ENCODE measurements around the gene TMEM19.

The TMEM19 gene

DNA sequence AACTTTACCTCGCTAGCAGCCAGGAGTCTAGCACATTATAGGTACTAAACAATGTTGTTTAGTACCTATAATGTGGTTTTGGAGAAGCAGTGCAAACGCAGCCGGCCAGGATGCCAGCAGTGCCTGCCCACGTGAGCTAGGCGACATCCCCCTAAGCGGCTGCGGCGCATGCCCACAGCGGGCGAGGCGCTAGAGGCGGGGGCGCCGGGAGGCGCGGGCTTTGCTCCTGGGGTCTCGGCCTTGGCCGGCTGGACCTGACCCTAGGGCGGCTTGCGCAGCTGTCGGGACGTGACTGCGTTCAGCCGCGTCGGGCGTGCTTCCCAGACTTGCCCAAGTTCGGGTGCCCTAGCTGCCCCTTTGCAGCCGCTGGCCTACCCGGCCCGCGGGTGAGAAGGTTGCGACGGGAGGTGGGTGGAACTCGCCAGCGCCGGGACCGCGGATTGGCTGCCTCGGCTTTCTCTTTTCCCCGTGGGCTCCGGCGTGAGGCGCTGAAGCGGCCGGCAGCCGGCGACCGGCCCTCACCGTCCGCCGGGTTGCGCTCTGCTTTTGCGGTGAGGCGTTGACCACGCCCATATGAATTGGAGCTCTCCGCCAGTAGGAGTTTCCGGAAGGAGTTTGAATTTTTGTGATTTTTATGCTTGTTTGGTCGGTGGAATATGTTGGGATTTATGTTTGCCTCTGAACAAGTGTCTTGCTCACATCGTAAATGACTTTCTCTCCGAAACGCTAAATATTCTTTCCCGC lies at the start of gene TMEM19:
Gene TMEM19 (plus strand): TSS at position 169 of the 744 bp plus-strand sequence. CDS start 599 bp downstream, outside the sequence.
- peak; percentile 64 for DNase-seq (ENCODE audit: low read depth)

DNA sequence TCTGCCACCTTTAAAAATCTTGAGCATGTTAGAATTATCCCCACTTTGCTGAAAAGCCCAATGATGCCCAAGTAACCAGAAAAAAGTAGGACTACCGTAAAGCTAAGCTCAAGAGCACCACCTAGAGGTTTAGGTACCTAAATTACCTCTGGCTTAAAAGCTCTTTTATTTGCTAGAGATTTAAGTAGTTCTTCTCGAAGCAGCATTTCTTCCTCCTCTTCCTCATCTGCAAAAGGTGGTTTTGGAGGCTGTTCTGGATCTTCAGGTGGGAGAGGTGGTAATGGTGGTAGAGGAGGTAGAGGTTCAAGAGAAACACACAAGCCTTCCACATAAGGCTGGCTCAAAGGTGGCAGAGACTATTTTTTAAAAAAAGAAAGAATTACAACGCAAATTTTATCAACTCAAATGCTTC lies 49.2 kb upstream of the TMEM19 start:
- no peak for DNase-seq (ENCODE audit: low read depth)

DNA sequence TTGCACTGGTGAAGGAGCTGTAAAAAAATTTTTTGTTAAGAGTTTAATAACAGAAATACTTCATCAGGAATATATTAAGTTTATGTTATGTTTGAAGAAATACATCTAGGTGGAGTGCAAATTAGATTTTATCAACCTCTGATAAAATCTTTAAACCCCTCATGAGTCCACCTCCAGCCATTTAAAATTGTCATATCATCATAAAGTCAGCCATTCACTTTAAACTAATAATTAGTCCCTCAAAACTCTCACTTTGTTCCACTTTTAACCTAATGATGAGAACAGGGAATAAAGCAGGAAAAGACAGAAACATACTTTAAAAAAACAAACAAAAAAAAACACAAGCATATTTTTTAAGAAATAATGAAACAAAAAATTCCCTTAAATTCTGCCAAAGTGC lies 47.4 kb upstream of the TMEM19 start:
- no peak for DNase-seq (ENCODE audit: low read depth)

DNA sequence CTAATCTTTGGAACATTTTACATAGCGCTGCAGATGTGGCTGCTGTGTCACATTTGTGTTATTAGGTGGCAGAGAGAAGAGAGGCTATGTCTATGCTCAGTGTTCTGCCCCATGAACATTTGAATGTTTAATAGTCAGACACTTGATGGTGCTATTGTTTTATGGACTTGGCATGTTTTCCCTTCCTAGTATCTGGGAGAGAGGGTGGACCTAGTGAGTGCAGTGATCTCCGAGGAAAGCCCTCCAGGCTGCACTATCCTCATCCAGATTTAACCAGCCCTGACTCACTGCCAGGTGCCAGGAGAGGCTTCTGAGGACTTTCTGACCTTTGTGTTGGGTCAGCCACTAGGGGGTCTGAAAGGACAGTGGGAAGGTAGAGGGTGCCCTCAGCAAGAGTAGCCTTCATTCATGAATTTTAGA lies 46.5 kb upstream of the TMEM19 start:
- DNase-seq (ENCODE audit: low read depth) = no peak

DNA sequence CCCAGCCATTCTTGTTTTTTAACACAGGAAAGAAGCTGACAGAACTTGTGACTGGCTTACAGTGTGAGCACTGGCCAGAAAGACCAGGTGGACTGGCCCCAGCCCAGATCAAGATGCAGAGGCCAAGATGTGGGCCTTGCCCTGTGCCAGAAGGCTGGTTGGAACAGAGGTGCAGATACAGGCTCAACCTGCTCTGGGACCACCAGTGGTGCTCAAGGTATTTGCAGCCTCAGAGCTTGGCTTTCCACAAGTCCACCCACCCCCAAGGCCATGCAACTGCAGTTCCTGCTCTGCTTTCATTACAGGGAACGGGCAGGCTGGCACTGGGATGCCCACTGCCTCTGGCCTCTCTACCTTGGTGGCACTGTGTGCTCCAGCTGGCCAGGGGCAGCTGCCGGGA lies 45.6 kb upstream of the TMEM19 start:
- DNase-seq (ENCODE audit: low read depth) = no peak

DNA sequence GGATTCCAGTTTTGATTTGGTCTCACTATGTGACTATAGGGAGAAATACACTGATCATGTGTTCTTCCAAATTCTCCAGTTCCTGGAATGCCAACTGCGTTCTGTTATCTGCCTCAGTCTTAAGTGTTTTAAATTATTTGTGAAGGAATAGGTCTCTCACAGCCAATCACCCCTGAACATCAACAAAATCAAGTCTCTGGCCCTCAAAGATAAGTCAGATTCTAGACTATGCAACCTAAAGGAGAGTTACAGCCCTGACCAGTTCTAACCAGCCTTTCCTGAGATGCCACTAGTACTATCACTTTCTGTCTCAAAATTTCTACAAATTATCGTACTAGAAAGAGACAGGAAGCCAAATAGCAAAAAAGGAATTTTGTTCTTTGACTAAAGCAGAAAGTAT lies 44.5 kb upstream of the TMEM19 start:
- no peak for DNase-seq (ENCODE audit: low read depth)

DNA sequence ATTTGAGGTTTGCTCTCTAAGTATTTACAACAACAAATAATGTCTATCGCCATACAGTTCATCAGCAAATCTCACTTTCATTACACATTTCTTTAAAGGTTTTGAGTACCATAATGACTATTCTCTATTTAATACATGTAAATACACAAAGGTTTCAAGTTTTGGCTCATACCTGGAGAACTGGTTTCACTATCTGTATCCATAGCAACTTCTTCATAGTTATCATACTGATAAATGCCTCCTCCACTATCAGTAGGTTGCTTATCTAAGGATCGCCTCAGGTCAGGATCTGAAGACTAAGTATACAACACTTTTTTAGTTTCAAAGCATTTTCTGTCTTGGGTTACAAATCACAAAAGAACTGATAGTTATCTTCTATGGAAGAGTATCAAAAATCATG lies 43.6 kb upstream of the TMEM19 start:
- no peak for DNase-seq (ENCODE audit: low read depth)

DNA sequence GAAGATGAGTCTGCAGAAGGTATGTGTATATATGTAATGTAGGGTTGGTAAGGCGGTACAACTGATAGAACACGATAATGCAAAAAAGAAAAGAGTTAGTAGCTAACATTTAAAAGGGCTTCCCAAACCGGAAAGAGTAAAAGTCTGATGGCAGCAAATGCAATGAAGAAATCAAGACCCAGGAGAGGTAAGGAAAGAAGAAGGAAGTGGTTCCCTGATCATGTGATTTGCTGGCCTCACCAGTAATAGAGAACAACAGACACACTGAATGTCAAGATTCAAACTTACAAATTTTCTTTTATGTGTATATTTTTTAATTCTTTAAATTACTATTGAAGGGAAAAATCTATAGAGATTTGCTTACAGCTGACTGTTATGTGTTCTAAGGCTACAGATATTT lies 40.6 kb upstream of the TMEM19 start:
- DNase-seq (ENCODE audit: low read depth) = no peak

DNA sequence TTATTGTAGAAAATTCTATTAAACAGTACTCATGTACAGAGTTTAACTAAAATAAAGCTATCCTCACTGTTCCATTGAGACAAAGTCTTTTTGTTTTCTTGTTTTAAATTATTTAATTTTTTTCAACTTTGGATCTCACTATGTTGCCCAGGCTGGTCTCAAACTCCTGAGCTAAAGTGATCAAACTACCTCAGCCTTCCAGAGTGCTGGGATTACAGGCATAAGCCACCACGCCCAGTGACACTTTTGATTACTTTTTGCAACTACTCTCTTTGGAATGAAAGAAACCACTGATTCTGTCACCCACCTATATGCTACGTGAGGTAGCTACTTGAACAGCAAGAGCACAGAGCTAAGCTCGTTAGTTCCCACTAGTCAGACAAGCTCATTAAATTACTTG lies 39.4 kb upstream of the TMEM19 start:
- no peak for DNase-seq (ENCODE audit: low read depth)

DNA sequence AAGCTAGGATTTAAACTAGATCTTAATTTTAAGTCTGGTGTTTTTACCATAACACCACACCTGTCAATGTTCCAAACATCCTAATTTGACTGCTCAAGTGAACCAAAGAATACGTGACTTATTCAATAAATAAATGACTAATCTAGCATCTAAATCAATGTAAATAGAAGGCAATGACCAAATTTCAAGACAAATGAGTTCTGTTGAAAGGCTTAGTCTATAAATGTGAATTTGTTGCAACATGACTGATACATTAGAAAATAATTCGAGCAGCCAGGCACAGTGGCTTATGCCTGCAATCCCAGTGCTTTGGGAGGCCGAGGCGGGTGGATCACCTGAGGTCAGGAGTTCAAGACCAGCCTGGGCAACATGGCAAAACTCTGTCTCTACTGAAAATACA lies 37.3 kb upstream of the TMEM19 start:
- DNase-seq (ENCODE audit: low read depth) = no peak

DNA sequence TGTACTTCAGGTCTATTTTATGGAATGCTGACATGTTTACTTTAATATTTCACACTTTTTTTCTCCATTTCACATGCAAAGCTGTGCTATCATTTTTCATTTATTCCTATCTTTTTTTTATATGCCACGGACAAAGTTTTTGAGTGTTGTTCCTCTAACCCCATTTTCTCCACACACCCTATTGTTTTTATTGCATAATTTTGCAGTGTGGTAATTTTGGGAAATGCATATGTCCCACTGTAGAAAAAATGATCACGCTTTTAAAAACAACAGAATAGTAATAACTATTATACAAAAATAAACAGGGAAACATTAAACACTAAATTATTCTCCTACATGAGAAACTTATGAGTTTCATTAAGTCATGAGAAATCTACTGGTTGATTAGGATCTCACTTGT lies 36.5 kb upstream of the TMEM19 start:
- no peak for DNase-seq (ENCODE audit: low read depth)

DNA sequence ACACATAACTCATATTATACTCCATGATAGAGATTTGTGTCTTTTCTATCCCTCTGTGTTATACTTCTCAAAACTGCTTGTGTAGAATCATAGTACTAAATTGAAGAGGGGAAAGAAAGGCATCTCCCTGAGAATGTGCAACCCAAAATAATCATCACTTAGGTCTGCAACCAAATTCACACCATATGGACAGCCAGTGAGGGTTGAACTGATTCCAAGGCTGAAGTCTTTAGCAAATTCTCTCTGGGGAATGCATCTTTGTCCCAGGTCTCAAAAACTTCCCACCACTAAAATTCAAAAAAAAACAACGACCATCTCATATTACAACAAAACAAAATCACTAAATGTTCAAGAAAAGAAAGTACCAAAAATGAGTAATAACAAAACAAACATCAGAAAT lies 33.2 kb upstream of the TMEM19 start:
- DNase-seq (ENCODE audit: low read depth) = no peak

DNA sequence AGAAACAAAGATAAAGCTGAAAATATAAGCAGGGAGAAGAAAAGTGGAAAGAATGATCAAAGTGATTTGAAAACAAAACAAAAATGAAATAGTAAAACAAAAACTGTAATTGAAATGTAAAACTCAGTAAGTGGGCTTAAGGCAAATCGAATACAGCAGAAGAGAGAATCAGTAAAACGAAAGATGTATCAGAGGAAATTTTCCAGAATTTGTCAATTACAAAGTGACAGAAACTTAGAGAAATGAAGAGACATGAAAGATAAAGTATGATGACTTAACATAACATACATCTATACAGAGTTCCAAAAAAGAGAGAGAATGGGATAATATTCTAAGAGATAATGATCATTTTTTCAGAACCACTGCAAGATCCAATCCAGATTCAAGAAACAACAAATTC lies 32.7 kb upstream of the TMEM19 start:
- DNase-seq (ENCODE audit: low read depth) = no peak

DNA sequence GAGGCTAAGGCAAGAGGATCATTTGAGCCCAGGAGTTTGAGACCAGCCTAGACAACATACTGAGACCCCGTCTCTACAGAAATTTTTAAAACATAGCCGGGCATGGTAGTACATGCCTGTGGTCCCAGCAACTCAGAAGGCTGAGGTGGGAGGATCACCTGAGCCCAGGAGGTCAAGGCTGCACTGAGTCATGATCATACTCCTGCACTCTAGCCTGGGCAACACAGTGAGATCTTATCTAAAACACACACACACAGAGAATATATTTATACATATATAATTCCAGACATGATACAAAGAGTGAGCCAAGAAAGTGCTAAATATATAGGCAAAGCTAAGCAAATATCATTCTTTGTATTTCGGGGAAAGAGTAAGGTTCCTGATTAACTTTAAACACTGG lies 31.7 kb upstream of the TMEM19 start:
- no peak for DNase-seq (ENCODE audit: low read depth)

DNA sequence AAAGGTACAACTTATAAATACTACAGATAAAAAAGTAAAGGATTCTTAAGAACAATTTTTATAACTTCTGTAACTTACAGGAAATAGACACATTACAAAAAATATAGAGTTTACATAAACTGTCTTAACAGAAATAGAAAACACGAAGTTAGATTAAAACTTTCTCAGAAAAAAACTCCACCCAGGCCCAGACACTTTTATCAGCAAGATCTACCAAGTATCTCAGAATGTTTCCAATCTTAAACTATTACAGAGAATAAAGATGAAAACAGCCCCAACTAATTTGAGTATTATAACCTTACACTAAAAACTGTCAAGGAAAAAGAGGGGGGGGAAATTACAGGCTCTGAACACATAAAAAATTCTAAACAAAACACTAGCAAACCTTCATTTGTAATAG lies 30.4 kb upstream of the TMEM19 start:
- DNase-seq (ENCODE audit: low read depth) = no peak

DNA sequence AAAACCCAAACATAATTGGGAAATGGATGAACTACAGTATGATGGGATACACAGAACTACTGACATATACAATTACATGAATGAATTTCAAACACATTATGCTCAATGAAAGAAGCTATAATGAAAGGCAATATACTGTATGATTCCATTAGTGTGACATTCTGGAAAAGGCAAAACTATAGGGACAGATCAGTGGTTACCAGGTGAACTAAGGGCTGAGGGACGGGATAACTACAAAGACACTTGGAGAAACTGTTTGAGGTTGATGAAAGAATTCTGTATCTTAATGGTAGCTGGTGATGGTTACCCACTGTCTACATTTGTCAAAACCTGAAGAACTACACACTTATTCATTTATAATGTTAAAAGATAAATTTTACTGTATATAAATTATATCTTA lies 30.0 kb upstream of the TMEM19 start:
- DNase-seq (ENCODE audit: low read depth) = no peak

DNA sequence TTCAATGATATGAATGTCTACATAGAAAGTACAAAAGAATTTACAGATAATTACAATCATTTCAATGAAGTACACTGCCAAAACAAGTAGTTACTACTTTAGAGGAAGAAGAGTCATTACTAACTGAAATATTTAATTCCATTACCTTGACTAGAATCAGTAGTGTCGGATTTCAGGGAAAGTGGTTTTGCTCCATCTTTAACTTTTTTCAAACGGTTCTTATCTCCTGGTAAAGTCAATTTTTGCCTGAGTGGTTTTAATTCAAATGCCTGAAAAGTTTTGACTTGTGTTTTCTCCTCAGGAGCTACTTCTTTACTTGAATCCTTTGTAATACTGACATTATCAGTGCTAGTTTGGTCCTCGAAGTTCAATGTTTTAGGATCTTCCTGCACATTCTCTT lies 29.1 kb upstream of the TMEM19 start:
- DNase-seq (ENCODE audit: low read depth) = no peak

DNA sequence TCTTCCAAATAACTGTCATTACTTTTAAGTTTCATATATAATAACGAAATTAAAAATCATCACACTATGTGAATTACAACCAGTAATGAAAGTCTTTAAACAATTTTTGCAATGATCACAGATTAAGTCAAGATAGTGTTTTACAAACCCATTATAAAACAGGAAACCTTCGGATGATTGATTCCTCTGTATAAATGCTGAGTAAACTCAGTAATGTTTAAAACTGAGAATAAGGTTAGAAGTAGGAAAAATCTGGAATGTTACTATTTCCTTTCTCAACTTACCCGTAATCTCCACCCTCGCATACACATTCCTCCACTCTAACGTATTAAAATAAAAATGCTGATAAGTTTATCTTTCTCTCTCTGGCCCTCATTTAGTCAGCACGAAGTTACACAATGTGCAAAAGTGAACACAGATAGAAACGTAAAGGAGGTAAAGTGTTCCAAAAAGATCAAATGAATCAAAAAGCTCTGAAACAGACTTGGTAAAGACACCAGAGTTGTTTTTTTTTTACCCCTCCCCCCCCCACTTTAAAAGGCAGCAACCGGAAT lies 23.8 kb upstream of the TMEM19 start:
- no peak for DNase-seq (ENCODE audit: low read depth)

DNA sequence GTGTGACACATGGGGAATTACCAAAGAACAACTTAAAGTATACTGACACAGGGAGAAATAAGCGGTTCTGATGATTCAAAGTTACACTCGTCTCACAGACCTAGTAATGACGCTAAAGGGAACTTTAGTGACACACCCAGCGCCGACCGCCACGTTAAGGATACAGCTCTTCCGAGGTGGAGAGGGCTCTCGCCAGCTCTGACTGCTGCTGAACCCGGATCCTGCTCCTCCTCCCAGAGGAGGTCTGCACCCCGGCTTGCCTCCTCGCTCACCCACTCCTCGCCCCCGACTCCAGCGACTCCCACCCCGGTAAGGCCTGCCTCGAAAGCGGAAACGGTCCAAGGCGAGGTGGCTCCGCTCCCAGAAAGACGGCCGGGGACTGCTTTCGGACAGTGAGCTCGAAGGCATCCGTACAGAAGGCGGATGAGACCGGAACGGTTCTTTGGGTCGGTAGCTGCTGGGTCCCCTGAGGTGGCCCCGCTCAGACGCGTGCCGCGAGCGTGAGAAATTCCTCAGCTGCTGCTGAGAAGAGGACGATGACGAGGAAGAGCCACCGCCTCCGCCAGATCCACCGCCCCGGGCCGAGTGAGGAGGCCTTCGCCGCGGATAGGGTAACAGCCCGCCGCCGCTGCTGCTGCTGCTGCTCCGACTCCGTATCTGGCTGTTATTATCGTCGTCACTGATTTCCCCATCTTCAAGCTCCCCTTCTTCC lies 22.9 kb upstream of the TMEM19 start:
- peak; percentile 66 for DNase-seq (ENCODE audit: low read depth)

DNA sequence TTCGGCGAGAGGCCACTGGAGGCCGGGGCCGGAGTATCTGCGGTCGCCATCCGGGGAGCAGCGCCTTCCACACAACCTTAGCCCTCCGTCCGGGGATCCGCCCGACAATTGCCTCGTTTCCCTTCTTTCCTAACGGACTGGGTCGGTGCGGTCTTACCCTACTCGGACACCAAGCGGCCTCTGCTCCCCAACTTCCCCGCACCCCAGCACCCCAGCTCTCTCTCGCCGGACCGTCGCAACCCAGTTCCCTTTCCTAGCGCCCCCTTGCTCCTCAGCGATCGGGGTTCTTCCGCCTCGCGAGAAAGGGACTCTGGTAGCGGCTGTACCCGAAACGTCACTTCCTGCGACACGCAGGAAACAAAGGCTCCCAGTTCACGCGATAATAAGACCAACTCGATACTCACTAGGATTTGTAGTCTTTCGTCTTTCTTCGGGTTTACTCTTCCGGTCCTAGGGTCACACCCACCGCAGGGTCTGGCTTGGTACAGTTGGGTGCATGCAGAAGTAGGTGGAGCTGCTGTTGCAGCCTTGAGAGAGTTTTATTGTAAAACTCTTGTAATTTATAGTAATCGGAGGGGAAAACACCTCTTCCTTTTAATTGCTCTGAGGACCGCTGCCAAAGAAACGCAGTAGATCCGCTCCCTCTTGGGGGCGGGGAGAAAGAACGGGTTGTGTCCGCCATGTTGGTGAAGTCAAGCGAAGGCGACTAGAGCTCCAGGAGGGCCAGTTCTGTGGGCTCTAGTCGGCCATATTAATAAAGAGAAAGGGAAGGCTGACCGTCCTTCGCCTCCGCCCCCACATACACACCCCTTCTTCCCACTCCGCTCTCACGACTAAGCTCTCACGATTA lies 22.1 kb upstream of the TMEM19 start, which contains the start of the genes THAP2 and ZFC3H1:
Gene THAP2 (plus strand): TSS at position 741 of the 850 bp plus-strand sequence. CDS start 209 bp downstream, outside the sequence.
Gene ZFC3H1 (minus strand): TSS at position 288 of the 850 bp plus-strand sequence. CDS start 238 bp downstream, at position 50.
- DNase-seq (ENCODE audit: low read depth) = peak; percentile 89

DNA sequence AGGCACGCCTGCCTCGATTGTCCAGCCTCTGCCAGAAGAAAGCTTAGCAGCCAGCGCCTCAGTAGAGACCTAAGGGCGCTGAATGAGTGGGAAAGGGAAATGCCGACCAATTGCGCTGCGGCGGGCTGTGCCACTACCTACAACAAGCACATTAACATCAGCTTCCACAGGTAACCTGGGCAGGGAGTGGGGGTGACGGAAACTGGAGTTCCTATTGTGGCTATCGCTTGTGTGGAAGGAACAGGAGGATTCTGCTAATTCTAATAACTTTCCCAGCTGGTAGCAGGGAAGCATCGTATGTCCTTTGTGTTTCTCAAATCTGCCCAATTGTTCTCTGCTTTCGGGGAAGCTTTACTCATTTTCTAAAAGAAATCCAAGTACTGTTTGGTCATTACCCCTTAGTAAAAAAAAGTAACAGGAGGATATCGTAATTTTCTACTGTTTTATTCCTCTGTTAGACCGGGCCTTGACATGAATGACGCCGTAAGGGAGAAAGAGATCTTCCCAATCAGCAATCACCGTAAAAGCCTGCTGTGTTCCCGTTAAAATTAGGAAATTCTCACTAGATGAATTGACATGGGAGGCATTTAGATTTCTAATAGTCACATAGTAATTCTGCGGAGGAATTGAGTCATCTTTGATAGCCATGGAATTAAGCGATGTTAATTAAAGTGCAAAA lies 21.3 kb upstream of the TMEM19 start:
- no peak for DNase-seq (ENCODE audit: low read depth)

DNA sequence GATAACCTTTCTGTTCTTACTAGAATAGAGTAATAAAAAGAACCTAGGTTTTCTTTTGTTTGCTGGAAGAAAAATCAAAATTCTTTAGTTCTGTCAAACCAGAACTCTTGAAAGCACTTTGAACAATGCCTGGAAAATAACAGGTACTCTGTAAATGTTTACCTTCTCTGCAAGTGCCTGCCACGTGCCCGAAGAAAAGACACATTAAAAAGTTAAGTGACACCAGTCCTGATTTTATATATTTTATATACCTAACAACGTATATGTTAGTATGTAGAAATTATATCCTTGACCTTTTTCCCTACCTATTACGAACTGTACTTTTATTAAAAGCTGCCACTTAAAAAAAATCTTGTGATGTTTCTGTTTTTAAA lies 20.8 kb upstream of the TMEM19 start:
- DNase-seq (ENCODE audit: low read depth) = no peak

Measured in stimulated activated CD4-positive, alpha-beta T cell treated with anti-CD3 and anti-CD28 coated beads, Interleukin-2, amount 100 ng/mL, for 4 hours (primary cell).